Sigmoid colon (tissue), 7 donors: ENCODE measurements around the gene CPM. TPM values are rescaled to one million over a fixed set of nuclear protein-coding genes. Genes with fewer than 3 reads are reported as not detected.
"Not testable (repeated sequence)": the region's sequence is repeated elsewhere in the genome, so short reads cannot be mapped to it uniquely, and the experiment has no call there.

Experiments
- DNase-seq: peaks from one replicate; pipeline ENCODE4 v3.0.0-alpha.2; 2019
- H3K27ac ChIP-seq, 4 donors: fragments of 200-600 bp; sonication (generic); one replicate each; pipeline ENCODE4 v1.5.1; 2016 to 2019; ENCODE audit warnings: mild to moderate bottlenecking in 1 of 4
- H3K27me3 ChIP-seq, 3 donors: fragments of 200-600 bp; sonication (generic); one replicate each; pipeline ENCODE4 v1.5.1; 2019; ENCODE audit warnings: mild to moderate bottlenecking in 1 of 3
- H3K36me3 ChIP-seq, 4 donors: fragments of 200-600 bp; sonication (generic); one replicate each; pipeline ENCODE4 v1.5.1; 2016 to 2019
- H3K4me1 ChIP-seq, 4 donors: fragments of 200-600 bp; sonication (generic); one replicate each; pipeline ENCODE4 v1.5.1; 2017 to 2019
- H3K4me3 ChIP-seq, 4 donors: fragments of 200-600 bp; sonication (generic); one replicate each; pipeline ENCODE4 v1.5.1; 2017 to 2019; ENCODE audit warnings: mild to moderate bottlenecking in 2 of 4, moderate library complexity in 1 of 4
- H3K9me3 ChIP-seq, 4 donors: fragments of 200-600 bp in 3 of 4; sonication (generic) in 3 of 4; one replicate each; pipeline versions ENCODE4 v1.5.1 to v1.6.1; 2013 to 2019
- CTCF ChIP-seq, 4 experiments: fragments of 450-650 bp in 3 of 4; fragments of 200-600 bp in 1 of 4; IDR thresholded peaks; one replicate each; pipeline ENCODE4 v1.5.1; 2016 to 2019; ENCODE audit warnings: antibody characterized with exemption in 4 of 4, mild to moderate bottlenecking in 3 of 4, moderate library complexity in 2 of 4
- EP300 ChIP-seq, 4 donors: sonication (generic); formaldehyde crosslinking; IDR thresholded peaks; one replicate each; pipeline ENCODE4 v1.6.1; 2017; ENCODE audit warnings: antibody characterized with exemption in 4 of 4
- POLR2A ChIP-seq, 2 donors: fragments of 450-650 bp; IDR thresholded peaks; one replicate each; pipeline ENCODE4 v1.6.1; 2016; ENCODE audit warnings: antibody characterized with exemption in 2 of 2, mild to moderate bottlenecking in 2 of 2, moderate library complexity in 2 of 2
- POLR2AphosphoS5 ChIP-seq, 4 donors: sonication (generic); formaldehyde crosslinking; IDR thresholded peaks; one replicate each; pipeline ENCODE4 v1.6.1; 2017; ENCODE audit warnings: antibody characterized with exemption in 4 of 4
- WGBS, 2 donors: extraction: QIAGEN DNeasy Blood & Tissue Kit; methylation state at CpG; one replicate each; pipeline ENCODE4 v1.1.7; 2013; 5-methylcytosine and 5-hydroxymethylcytosine counted together
- intact Hi-C: fragments of 100-400 bp; cut with DNase I; formaldehyde crosslinking; loops from one replicate; pipeline ENCODE4 v1.15.1; 2023
- polyA plus RNA-seq, 3 donors: library from polyadenylated mRNA; stranded (reverse); fragments of 200-250 nt; gene quantifications; one replicate each; pipeline ENCODE4 v1.2.3, GENCODE V29; 2013
- total RNA-seq, 4 donors: library from RNA; depleted of rRNA; stranded (reverse); fragments of >200 nt; gene quantifications; one replicate each; pipeline ENCODE4 v1.1.0, GENCODE V29; 2016
- donor health status: healthy with polysubstance abuse.
- donor health status: Bipolar disorder and iron deficiency.
- donor health status: healthy.

CPM gene
- total and polyA plus RNA-seq, 7 donors = 15.3 to 81.0 (median 36.5) TPM

GRCh38 chr12:68815232-68815927 is 117.6 kb downstream of the CPM start:
- H3K27ac ChIP-seq = no peak overlapping the region
- intact Hi-C loops = no loop called here
- H3K4me1 ChIP-seq = peaks cover 0 to 42% (median 26%) of the 10 kb centered on the region in 4 donors
- no peak overlapping the region for H3K4me3 ChIP-seq
- H3K27me3 ChIP-seq = no peaks in the 10 kb centered on the region
- WGBS, 2 donors = 69 to 88% methylated on average over 5 of the region's 5 CpGs
- TF ChIP-seq CTCF (IDR thresholded peaks at IDR 0.05) (no peak), POLR2AphosphoS5 (IDR thresholded peaks at IDR 0.05) (no peak), POLR2A (IDR thresholded peaks at IDR 0.05) (no peak), EP300 (IDR thresholded peaks at IDR 0.05) (no peak)
- H3K9me3 ChIP-seq = no peaks in the 10 kb centered on the region
- H3K36me3 ChIP-seq = peaks cover 3 to 92% (median 35%) of the 10 kb centered on the region in 4 donors
- no peak for DNase-seq

- DNase-seq = no peak
- intact Hi-C loops = no loop called here
- Histone ChIP-seq H3K36me3 (peaks cover 3 to 92% (median 35%) of the 10 kb centered on the region in 4 donors), H3K4me3 (no peak overlapping the region), H3K27ac (no peak overlapping the region), H3K27me3 (no peaks in the 10 kb centered on the region), H3K4me1 (peaks cover 0 to 42% (median 28%) of the 10 kb centered on the region in 4 donors), H3K9me3 (no peaks in the 10 kb centered on the region)
- 78 to 81% methylated on average over 3 of the region's 3 CpGs for WGBS, 2 donors
- TF ChIP-seq EP300 (IDR thresholded peaks at IDR 0.05) (no peak), POLR2A (IDR thresholded peaks at IDR 0.05) (no peak), CTCF (IDR thresholded peaks at IDR 0.05) (no peak), POLR2AphosphoS5 (IDR thresholded peaks at IDR 0.05) (no peak)
Observed at GRCh38 chr12:68814490-68815231, 118.3 kb downstream of the CPM start.

GRCh38 chr12:68813242-68813593 is 119.8 kb downstream of the CPM start:
- Histone ChIP-seq H3K27ac (no peak overlapping the region), H3K4me1 (peaks cover 0 to 48% (median 32%) of the 10 kb centered on the region in 4 donors), H3K4me3 (no peak overlapping the region), H3K36me3 (peaks cover 3 to 80% (median 32%) of the 10 kb centered on the region in 4 donors), H3K9me3 (no peaks in the 10 kb centered on the region), H3K27me3 (no peaks in the 10 kb centered on the region)
- 16 to 47% methylated on average over 2 of the region's 2 CpGs for WGBS, 2 donors
- DNase-seq = no peak
- TF ChIP-seq CTCF (IDR thresholded peaks at IDR 0.05) (no peak), POLR2A (IDR thresholded peaks at IDR 0.05) (no peak), POLR2AphosphoS5 (IDR thresholded peaks at IDR 0.05) (no peak), EP300 (IDR thresholded peaks at IDR 0.05) (no peak)
- intact Hi-C loops = no loop called here

- peak; percentile 18 for DNase-seq
- no peak overlapping the region for H3K27ac ChIP-seq
- TF ChIP-seq POLR2A (IDR thresholded peaks at IDR 0.05) = no peak
- TF ChIP-seq EP300 (IDR thresholded peaks at IDR 0.05) = no peak
- TF ChIP-seq POLR2AphosphoS5 (IDR thresholded peaks at IDR 0.05) = no peak
- no peak for TF ChIP-seq CTCF (IDR thresholded peaks at IDR 0.05)
- no peaks in the 10 kb centered on the region for H3K9me3 ChIP-seq
- H3K27me3 ChIP-seq = no peaks in the 10 kb centered on the region
- H3K36me3 ChIP-seq = peaks cover 3 to 75% (median 30%) of the 10 kb centered on the region in 4 donors
- intact Hi-C loops = no loop called here
- 43 to 82% methylated on average over 1 of the region's 1 CpG for WGBS, 2 donors
- no peak overlapping the region for H3K4me3 ChIP-seq
- peaks cover 0 to 48% (median 32%) of the 10 kb centered on the region in 4 donors for H3K4me1 ChIP-seq
Observed at GRCh38 chr12:68812553-68813241, 120.3 kb downstream of the CPM start.

GRCh38 chr12:68811573-68811972 is 121.4 kb downstream of the CPM start:
- DNase-seq, H3K27ac ChIP-seq, intact Hi-C loops, H3K4me3 ChIP-seq, H3K9me3 ChIP-seq, H3K27me3 ChIP-seq: not testable (repeated sequence)
- 90 to 92% methylated on average over 6 of the region's 6 CpGs for WGBS, 2 donors
- Histone ChIP-seq H3K4me1 (peaks cover 0 to 52% (median 36%) of the 10 kb centered on the region in 4 donors), H3K36me3 (peaks cover 3 to 63% (median 21%) of the 10 kb centered on the region in 4 donors)

- H3K4me3 ChIP-seq = not testable (repeated sequence)
- H3K4me1 ChIP-seq = peaks cover 0 to 44% (median 33%) of the 10 kb centered on the region in 4 donors
Observed at GRCh38 chr12:68810027-68810389, 123.0 kb downstream of the CPM start.

More at GRCh38 chr12:68810027-68810389, 123.0 kb downstream of the CPM start:
- DNase-seq, H3K27ac ChIP-seq, H3K27me3 ChIP-seq, H3K9me3 ChIP-seq, intact Hi-C loops: not testable (repeated sequence)
- 98% methylated on average over 13 of the region's 13 CpGs for WGBS, 2 donors
- H3K36me3 ChIP-seq = peaks cover 3 to 50% (median 18%) of the 10 kb centered on the region in 4 donors
